ENCODE data around the gene DACT1. TPM values are rescaled to one million over a fixed set of nuclear protein-coding genes. Genes with fewer than 3 reads are reported as not detected.

The DACT1 gene
- total and polyA plus RNA-seq, 10 of the 15 experiments (the other 5 are each of a cell fraction or from before 2014, with no cell fraction given), result 0.13 to 2.9 (median 0.91) TPM

DNA sequence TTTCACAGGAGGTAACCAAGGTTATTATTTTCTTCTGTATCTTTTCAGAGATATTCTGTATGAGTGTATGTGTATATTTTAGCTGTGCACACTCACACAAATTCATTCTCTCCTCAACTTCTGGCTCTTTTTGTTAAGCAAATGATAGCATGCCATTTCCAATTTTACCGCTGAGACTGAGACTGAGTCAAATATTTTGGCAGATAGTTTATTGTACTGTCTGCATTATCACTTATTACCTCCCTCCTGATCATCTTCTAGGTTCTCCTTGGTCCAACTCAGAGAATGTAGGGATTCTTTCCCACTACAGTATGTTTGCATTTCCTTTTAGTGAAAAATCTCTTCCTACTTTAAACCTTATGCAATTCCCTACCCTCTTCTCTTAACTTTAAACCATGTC lies 33.3 kb downstream of the DACT1 start (continued):
- TF ChIP-seq, protein P1, sequence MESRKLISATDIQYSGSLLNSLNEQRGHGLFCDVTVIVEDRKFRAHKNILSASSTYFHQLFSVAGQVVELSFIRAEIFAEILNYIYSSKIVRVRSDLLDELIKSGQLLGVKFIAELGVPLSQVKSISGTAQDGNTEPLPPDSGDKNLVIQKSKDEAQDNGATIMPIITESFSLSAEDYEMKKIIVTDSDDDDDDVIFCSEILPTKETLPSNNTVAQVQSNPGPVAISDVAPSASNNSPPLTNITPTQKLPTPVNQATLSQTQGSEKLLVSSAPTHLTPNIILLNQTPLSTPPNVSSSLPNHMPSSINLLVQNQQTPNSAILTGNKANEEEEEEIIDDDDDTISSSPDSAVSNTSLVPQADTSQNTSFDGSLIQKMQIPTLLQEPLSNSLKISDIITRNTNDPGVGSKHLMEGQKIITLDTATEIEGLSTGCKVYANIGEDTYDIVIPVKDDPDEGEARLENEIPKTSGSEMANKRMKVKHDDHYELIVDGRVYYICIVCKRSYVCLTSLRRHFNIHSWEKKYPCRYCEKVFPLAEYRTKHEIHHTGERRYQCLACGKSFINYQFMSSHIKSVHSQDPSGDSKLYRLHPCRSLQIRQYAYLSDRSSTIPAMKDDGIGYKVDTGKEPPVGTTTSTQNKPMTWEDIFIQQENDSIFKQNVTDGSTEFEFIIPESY (IDR thresholded peaks at IDR 0.05), result no peak

DNA sequence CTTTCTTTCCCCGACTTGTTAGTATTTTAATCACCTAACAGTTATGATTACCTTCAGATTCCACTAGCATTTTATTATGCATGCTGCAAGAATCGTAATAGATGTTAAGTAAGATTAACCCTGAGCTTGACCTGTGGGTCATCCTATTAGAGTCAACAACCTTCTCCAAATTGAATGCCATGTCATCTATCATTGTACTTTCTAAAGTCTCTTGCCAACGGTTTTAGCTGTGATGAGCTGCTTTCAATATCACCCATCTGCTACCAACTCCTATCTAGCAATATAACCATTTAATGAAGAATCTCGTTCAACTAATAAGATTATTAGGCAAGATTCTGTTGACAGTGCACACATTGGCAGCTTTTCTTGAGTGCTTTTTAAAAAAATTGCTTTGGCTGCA lies 33.7 kb downstream of the DACT1 start:
- Histone ChIP-seq H3K9me3 (replicated peaks; ENCODE audit: control insufficient read depth, insufficient read depth, low read length) (no peaks in the 10 kb centered on the region), H3K4me2 (ENCODE audit: control insufficient read depth, insufficient read depth) (no peak overlapping the region), H3K79me2 (ENCODE audit: control insufficient read depth, insufficient read depth, low read length) (no peaks in the 10 kb centered on the region), H3K36me3 (ENCODE audit: control insufficient read depth in 2 of 2, insufficient read depth in 2 of 2, low read length in 1 of 2) (no peaks in the 10 kb centered on the region), H3K27me3 (replicated peaks in 1 of 2; ENCODE audit: control insufficient read depth in 2 of 2, insufficient read depth in 2 of 2, low read length in 1 of 2) (no peaks in the 10 kb centered on the region; a peak in 1 of 4 replicates), H3K4me1 (ENCODE audit: control insufficient read depth, insufficient read depth, low read length) (no peaks in the 10 kb centered on the region), H2AFZ (ENCODE audit: control insufficient read depth, low read depth, low read length) (no peak overlapping the region), H3K4me3 (no peak overlapping the region), H3K27ac (ENCODE audit: control insufficient read depth, insufficient read depth) (no peak overlapping the region), H3K9ac (ENCODE audit: control insufficient read depth, insufficient read depth, low read length) (no peak overlapping the region), H4K20me1 (ENCODE audit: control insufficient read depth, insufficient read depth) (no peaks in the 10 kb centered on the region)
- no peak for TF ChIP-seq NR2C2 (IDR thresholded peaks at IDR 0.05; ENCODE audit: borderline replicate concordance, control insufficient read depth, insufficient read length, low read depth)
- no peak for TF ChIP-seq NFYA (IDR thresholded peaks at IDR 0.05; ENCODE audit: borderline replicate concordance, low read depth, low read length)
- TF ChIP-seq, protein P2, sequence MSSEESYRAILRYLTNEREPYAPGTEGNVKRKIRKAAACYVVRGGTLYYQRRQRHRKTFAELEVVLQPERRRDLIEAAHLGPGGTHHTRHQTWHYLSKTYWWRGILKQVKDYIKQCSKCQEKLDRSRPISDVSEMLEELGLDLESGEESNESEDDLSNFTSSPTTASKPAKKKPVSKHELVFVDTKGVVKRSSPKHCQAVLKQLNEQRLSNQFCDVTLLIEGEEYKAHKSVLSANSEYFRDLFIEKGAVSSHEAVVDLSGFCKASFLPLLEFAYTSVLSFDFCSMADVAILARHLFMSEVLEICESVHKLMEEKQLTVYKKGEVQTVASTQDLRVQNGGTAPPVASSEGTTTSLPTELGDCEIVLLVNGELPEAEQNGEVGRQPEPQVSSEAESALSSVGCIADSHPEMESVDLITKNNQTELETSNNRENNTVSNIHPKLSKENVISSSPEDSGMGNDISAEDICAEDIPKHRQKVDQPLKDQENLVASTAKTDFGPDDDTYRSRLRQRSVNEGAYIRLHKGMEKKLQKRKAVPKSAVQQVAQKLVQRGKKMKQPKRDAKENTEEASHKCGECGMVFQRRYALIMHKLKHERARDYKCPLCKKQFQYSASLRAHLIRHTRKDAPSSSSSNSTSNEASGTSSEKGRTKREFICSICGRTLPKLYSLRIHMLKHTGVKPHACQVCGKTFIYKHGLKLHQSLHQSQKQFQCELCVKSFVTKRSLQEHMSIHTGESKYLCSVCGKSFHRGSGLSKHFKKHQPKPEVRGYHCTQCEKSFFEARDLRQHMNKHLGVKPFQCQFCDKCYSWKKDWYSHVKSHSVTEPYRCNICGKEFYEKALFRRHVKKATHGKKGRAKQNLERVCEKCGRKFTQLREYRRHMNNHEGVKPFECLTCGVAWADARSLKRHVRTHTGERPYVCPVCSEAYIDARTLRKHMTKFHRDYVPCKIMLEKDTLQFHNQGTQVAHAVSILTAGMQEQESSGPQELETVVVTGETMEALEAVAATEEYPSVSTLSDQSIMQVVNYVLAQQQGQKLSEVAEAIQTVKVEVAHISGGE (CRISPR knock-in tag; IDR thresholded peaks at IDR 0.05), result no peak
- TF ChIP-seq, protein P3, sequence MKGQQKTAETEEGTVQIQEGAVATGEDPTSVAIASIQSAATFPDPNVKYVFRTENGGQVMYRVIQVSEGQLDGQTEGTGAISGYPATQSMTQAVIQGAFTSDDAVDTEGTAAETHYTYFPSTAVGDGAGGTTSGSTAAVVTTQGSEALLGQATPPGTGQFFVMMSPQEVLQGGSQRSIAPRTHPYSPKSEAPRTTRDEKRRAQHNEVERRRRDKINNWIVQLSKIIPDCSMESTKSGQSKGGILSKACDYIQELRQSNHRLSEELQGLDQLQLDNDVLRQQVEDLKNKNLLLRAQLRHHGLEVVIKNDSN (IDR thresholded peaks at IDR 0.05; ENCODE audit: borderline replicate concordance, extremely low read length, insufficient read depth, low read depth, low read length), result no peak
- no peak for TF ChIP-seq BHLHE40 (IDR thresholded peaks at IDR 0.05; ENCODE audit: borderline replicate concordance in 1 of 2, low read depth in 2 of 2, low read length in 1 of 2)
- TF ChIP-seq, protein P4, sequence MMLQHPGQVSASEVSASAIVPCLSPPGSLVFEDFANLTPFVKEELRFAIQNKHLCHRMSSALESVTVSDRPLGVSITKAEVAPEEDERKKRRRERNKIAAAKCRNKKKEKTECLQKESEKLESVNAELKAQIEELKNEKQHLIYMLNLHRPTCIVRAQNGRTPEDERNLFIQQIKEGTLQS (IDR thresholded peaks at IDR 0.05; ENCODE audit: borderline replicate concordance, extremely low read depth, low read depth, low read length), result no peak
- no peak for TF ChIP-seq SMAD1 (IDR thresholded peaks at IDR 0.05; ENCODE audit: low read depth, partially characterized antibody)
- no peak for TF ChIP-seq CHD2 (IDR thresholded peaks at IDR 0.05; ENCODE audit: borderline replicate concordance, low read depth, low read length)
- no TSS peak for BruUV-seq (replicated peaks)
- intact Hi-C loops (cut with micrococcal nuclease; ENCODE audit: unreplicated experiment) (no loop called here), in situ Hi-C loops (cut with MboI) (no loop called here)
- DNase-seq (ENCODE audit: low read depth, low spot score) (no peak), ATAC-seq (no peak), FAIRE-seq (no peak)
- POLR2A ChIA-PET, result no interaction called here
- SMC1A ChIA-PET (ENCODE audit: uncharacterized antibody, unreplicated experiment), result interaction anchor here (1.0 to 1.7 kb wide), 2 partner anchors 28 to 41 kb away, joined by 3 read pairs; no protein-coding TSS in a partner anchor
- RAD21 ChIA-PET (ENCODE audit: unreplicated experiment), result no interaction called here
- CTCF ChIA-PET, result interaction anchor here (1.0 kb wide), 1 partner anchor 9 kb away, joined by 3 read pairs; no protein-coding TSS in a partner anchor
- 2% methylated on average over 4 of the region's 4 CpGs for WGBS (ENCODE audit: insufficient coverage, insufficient replicate concordance, low lambda C conversion rate, missing lambda C conversion rate)
